CD4-positive, alpha-beta T cell treated with Interleukin-17A for 1 hour (primary cell): ENCODE results near the gene LYSMD2.
"Not testable (repeated sequence)": the region's sequence is repeated elsewhere in the genome, so short reads cannot be mapped to it uniquely, and the experiment has no call there.

ENCODE experiments used
- DNase-seq: peaks from one replicate; pipeline ENCODE4 v3.0.0-alpha.2; 2020

The LYSMD2 gene, protein sequence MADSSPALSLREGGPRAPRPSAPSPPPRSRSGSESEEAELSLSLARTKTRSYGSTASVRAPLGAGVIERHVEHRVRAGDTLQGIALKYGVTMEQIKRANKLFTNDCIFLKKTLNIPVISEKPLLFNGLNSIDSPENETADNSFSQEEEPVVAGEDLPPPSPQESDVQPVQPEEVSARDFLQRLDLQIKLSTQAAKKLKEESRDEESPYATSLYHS

DNA sequence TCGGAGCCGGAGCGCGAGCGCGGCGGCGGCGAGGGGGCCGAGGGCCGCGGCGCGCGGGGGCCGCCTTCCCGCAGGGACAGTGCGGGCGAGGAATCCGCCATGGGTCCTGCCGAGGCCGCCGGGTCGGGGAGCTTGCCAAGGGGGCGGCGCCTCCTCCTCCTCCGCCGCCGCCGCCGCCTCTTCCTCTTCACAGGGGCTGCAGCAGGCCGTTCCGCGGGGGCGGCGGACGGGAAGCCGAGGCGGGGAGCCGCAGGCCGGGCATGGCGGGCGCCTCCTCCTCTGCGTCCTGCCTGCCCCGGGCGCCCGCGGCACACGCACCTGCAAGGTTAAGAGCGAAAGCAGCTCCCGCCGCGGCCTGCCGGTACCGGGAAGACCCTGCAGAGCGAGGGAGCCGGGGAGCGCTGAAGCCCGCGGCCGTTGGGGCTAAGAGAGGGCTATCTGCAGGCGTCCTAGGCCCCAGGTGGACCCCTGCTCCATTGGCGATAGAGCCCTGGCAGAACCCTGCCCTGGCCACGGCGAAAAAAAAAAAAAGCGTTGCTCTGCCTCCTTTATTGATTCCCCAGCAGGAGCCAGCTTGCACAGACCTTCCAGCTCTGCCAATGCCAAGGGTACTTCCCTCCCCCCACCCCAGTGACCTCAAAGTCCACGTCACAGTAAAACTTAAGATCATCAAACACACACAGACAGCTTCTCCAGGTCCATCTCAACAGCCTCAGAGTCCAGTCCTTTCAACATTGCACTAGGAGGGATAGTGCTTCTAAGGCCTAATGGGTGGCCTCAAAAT is at the start of gene LYSMD2:
Gene LYSMD2, minus strand, starts transcription at position 134 of the 784 bp plus-strand sequence. Its CDS starts 33 bp downstream, at position 101.
- peak; percentile 67 for DNase-seq

DNA sequence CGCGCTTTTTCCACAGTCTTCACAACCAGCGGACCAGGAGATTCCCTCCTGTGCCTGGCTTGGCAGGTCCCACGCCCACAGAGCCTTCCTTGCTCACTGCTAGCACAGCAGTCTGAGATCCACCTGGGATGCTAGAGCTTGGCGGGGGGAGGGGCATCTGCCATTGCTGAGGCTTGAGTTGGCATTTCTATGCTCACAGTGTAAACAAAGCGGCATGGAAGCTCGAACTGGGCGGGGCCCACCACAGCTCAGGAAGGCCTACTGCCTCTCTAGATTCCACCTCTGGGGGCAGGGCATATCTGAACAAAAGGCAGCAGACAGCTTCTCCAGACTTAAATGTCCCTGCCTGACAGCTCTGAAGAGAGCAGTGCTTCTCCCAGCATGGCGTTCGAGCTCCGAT is 49.7 kb upstream of the LYSMD2 start:
- DNase-seq = not testable (repeated sequence)

DNA sequence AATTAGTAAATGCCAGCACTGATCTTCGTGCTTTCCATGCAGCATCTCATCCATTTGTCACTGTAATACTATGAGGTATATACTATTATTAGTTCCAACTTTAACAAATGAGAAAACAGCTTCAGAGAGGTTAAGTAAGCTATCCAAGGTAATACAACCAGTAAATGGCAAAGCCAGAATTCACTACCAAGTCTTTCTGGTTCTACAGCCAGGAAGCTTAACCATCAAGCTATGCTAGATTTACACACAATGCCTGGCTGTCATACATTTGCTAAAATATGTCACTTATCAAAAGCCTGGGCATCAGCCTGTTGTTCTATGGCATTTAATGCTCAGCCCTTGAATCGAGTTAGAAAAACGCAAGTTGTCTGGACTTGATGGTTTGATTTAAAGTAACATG is 46.5 kb upstream of the LYSMD2 start:
- DNase-seq = no peak

DNA sequence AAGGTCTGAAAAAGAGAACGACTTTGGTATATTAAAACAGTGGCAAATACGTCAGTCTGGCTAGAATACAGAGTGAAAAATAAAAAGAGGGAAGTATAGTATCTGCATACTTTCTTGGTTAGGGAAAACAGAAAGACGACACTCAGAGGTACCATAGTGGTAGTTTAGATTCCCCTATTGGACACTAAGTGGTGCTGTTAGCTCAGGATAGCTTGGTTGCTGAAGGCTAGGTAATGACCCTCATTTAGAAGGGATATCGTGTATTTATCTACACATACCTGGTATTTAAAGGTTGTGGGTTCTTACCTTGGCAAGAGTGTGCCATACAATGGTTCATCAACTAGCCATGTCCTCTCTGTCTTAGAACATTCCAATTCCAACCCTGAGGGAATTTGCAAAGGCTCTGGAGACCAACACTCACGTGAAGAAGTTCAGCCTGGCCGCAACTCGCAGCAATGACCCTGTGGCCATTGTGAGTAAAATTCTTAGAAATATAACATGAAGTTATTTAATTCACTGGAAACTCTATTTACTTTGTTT is 45.0 kb upstream of the LYSMD2 start:
- DNase-seq = no peak

DNA sequence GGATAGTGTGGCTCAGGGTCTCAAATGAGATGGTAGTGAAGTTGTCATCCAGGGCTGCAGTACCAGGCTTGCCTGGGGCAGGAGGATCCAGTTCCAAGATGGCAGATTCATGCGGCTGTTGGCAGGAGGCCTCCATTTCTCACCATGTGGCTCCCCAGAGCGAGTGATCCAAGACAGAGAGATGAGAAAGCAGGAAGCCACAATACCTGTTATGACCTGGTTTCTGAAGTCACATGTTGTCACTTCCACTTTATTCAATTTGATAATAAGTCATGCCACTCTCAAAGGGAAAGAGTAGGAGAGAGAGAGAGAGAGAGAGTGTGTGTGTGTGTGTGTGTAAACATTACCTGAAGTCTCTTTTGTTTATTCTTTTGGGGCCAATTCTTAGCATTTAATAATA is 44.1 kb upstream of the LYSMD2 start:
- DNase-seq = no peak

DNA sequence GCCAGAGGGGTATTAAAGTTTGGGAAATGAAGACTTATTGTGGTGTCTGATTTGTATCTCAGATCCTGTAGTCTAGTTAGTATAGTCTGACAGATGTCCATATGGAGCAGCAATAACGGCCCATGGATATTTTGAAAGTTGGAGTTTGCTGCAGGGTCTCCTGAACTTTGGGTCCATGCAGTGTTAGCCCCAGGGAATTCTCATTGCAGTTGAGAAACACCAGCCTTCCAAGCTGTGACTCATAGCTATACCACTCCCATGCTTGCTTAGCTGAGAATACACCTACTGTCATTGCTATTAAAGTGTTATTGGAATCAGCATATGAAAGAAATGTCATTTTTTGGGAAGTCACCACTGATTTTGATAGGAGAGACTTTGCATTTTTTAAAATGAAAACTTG is 43.2 kb upstream of the LYSMD2 start:
- DNase-seq = no peak

DNA sequence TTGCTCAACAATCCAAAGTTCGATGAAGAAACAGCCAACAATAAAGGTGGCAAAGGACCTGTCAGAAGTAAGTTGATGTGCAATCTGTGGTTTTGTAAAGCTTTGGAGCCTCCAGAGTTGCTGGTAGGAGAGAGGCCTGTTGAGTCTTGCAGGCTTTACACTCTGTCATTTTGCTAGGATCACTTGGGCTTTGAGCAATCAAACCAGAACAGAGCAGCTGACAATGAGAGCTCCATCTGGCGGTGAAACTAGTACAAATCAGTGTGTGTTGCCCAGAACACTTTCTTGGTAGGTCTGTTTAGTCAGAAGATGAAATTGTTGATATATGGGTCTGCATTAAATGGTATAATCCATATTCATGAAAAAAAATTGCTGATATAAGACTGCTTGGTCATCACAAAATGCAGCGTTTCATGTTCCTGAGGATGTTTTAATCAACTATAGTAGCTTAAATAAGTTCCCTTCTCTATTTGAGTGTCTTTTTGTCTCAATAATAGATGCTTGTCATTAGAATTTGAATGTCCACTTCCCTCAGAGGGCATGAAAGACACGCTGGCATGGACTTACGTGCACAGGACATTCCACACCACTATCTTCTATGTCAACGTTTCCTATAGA is 39.6 kb upstream of the LYSMD2 start:
- DNase-seq = peak; percentile 77

DNA sequence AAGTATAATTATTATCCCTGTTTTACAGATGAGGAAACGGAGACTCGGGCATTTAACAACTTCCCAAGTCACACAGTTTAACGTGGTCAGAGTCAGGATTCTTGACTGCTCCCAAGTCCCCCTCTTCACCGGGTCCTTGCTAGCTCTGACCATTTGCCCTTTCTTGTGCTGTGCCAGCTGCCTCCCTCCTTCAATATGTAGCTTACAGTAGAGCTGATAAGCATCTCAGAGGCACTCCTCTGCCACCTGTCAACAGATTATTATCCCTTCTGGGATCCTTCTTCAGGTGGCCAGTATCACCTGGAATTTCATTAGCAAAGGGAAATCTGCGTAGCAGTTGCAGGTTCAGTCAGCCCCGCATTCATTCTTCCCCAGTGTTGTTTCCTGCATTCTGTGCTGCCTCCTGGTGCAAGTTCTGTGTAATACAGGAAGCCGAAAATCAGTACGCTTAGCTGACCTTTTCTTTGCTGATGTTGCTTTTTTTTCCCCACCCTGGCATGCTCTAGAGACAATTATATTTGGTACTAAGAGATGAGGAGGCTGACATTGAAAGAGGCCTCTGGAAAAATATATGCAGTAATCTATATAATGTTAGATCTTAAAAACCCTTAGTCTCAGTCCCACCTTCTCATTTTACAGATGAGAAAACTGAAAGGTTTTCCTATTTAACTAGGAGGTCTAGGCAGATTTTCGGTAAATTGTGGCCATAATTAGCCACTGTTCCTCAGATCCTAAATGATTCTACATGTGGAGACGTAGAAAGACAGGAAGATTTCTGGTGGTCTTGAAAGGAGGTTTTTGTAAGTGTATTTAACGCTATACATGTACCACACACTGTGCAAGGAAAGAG is 38.7 kb upstream of the LYSMD2 start:
- peak; percentile 69 for DNase-seq

DNA sequence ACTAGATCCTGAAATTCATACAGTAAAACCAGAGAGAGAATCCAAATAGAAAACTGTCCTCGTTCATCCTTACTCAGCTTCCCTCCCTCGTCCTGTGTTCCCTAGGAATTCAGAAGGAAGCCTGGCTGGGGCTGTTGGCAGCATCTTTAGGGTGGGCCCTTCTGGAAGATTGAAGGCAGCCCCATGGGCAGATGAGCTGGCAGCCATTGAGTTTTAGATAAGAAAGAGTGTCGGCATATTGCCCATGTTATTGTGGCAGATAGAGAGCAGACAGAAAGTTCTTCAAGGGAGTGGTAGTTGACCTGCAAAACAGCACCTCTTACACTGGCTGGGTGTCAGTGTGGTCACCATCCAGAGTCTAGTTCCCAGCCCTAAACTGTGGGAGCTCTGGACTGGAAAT is 37.5 kb upstream of the LYSMD2 start:
- no peak for DNase-seq

DNA sequence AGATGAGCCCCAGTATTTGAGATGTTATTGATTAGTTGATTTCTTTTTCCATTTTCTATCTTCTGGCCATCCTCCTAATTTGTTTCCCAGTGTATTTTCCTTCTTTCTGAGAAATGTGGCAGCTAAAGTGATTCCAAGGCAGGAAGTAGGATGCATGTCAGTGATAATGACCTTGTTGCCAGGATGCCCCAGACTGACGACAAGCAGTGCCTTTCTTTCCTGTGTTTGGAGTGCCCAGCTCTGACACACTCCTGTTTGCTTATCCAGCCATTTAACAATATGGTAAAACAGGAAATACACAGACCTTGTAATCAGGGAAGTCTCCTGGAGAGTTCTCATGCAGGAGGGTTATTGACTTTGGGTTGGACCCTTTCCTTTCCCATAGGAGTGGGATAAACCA is 34.3 kb upstream of the LYSMD2 start:
- DNase-seq = no peak

DNA sequence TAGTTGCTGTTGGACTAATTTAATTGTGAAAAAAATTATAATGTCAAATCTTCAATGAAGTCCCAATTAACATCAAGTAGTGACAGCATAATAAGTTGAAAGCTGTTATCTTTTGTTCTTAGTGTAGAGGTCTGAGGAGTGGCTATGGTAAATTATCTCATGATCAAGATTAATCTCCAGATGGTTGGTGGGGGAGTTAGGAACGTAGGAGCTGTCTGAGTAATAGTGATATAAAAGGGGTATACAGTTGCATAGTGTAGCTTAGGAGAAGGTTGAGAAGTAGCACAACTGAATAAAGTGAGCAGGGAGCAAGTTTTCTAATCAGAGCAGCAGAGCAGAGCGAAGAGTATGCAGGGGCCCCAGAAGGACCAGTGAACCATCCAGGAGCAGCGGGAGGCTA is 33.4 kb upstream of the LYSMD2 start:
- no peak for DNase-seq

DNA sequence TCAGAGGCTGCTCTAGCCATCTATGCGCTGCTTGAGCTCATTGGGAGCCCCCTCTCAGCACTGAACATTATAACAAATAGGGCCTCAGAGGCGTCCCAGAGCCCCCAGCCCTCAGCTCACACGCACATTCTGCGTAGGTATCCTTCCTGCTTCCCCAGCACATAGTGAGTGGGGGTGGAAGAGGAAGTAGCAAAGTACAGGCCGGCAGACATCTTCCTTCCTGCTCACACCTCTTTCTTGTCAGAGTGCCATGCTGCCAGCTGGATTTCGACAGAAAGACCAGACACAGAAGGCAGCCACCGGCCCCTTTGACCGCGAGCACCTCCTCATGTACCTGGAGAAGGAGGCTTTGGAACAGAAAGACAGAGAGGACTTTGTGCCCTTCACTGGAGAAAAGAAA is 30.6 kb upstream of the LYSMD2 start:
- no peak for DNase-seq

DNA sequence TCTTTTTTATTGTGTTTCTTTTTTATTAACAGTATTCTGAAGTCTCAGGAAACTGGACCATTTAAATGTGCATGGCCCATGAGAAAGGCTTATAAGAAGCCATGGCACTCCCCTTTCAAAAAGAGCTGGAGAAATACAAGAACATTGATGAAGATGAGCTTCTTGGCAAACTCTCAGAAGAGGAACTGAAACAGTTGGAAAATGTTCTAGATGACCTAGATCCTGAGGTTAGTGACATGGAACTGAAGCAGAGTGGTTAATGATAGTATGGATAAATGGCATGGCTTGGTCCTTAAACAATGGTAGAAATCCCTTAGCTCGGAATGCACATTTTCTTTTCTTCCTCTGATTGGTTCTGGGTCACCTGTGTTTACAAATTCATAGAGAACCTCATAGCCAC is 28.9 kb upstream of the LYSMD2 start:
- no peak for DNase-seq

DNA sequence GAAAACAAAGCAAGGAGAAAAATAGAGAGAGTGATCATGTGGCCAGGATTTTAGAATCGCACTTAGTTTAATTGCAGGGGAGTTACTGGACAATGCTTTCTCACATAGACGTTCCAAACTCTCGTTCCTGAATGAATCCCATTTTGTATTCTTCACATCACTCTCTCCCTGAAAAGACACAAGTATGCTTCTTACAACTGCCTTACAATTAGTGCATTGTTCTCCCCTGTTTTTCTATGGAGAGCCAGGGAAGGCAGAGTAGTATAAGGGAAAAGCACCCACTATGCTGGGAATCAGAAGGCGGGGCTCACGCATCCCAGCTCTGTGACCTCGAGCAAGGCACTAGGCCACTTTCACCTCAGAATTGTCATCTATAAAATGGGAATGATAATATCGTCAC is 28.3 kb upstream of the LYSMD2 start:
- DNase-seq = no peak

DNA sequence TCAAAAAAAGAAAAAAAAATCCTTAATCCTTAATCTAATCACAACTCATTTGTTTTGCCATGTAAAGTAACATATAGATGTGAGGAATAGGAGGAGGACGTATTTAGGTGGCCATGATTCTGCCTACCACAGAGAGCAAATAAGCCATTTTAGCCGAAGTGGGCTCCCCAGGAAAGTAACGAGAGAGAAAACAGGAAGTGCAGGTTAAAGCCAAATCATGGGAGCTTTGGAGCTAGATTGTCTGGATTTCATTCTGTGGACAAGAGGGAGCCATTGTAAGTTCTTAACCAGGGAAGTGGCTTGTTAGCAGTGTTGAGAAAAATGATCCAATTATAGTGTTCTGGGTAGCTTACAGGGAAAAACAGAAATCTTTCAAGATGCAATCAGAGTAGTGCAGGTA is 23.4 kb upstream of the LYSMD2 start:
- no peak for DNase-seq

DNA sequence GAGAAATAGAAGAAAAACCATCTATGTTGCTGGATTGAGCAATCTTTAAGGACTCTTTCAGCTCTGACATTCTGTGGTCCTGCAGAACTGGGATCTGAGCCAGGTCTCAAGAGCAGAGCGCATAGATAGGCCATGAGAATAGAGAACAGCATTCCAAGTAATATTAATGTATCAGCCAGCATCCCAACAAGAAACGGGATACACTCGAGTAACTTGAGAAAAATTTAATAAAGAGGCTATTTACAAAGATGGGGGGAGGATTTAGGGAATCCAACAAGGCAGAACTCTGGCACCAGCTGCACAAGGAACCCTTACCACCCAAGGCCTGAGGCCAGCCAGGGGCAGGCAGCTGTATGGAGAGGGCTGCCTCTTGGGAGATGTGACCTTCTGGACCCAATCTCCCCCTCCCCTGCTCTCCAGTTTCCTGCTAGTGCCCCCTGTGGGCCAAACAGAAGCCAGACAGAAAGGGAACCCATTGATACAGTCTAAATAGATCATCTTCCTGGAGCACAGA is 22.2 kb upstream of the LYSMD2 start:
- no peak for DNase-seq

DNA sequence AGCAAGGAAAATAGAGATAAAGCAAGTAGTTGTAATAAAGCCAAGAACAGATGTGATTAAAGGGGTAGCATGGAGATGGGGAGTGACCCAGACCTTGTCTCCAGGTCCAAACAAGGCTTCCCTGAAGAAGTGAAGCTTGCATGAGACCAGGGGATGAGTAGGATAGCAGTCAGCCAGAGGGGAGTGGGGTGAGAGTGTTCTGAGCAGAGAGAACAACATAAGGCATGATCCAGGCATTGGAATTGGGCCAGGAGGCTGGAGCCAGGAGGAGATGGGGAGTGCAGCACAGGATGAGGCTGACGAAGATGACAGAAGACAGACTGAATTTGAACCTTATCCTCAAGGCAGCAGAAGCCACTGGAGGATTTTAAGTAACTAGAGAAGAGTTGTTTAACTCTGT is 21.2 kb upstream of the LYSMD2 start:
- DNase-seq = no peak

DNA sequence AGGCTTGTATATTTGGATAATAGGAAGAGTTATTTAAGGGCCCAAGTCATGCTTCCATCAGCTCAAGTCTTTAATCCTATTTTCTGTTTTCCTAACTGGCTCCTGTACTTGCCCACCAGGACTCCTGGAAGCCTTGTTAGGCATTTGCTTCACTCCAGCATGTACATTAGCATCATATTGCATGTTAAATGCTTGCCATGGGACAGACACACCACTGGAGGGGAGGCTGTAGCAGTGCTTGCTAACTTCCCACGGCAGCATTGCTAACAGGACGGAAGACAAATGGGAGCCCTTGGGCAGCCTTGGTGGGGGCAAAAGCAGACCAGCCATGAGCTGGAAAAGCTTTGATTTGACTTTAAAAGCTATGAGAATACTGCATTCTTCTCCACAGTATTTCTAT is 20.0 kb upstream of the LYSMD2 start:
- no peak for DNase-seq

DNA sequence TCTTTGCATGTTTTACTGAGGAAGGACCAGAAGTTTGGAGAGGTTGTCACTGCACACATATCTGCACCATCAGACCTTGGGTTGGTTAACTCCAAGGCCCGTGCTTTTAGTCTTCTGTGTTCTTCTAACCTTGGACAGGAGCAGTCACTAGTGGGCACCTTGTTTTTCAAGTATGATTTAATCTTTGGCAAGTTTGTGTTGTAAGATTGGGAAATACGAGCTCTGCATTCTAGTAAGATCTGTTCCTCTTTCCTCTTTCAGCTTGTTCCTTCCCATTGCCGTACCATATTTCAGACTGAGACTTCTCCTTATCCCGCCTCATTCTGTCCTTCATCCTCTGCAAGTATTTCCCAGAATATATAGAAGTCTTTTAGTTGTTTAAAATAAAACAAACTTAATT is 19.0 kb upstream of the LYSMD2 start:
- no peak for DNase-seq

DNA sequence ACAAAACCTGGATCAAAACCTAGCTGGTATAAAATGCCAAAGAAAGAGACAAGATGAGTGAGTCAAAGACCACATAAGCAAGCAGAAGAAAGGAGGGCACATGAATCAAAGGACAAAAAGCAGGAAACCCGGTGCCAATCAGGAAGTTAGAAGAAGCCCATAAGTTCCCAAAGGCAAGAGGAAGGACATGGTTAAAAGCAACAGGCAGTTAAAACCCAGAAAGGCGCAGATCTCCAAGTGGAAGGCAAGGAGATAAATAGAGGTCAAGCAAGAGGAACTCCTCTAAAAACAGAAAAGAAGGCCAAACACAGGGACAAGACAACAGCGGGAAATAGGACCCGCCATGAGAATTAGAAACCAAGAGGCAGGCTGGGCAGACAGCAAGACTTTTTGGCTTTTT is 18.3 kb upstream of the LYSMD2 start:
- DNase-seq = no peak

DNA sequence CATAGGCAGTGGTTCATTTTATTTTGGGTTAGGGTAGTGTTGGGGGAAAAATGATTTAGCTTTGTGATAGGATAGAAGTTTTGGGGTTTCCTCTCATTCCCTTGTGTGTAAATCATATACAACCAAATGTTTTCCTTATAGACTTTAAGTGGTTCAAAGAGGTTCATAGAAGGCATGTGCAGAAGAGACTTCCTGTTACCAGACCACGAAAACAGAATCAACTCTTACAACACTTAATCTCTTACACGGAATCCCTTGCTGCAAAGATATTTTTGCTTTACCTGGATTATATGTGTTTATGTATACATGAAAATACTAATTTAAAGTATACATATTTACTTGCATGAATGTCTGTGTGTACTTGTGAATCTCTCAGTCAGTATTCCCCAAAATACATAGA is 16.8 kb upstream of the LYSMD2 start:
- DNase-seq = no peak

DNA sequence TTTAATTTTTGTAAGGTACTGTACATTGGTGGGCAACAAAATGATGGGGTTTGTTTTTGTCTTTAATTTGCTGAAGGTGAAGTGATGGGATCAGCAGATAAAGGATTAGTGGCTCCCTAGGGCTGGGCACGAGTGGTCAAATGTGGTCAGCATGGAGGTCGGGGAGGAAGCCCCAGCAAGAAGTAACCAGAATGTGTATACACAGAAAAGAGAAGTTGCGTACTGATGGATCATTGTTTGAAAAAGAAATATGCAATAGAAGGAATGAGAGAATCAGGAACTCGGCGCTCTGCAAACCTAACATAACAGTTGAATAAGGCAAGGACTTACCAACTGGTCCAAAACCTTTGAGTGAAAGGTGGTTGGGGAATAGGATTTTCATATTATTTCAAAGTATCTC is 15.4 kb upstream of the LYSMD2 start:
- DNase-seq = no peak
